Stomach (tissue), 4 donors: Measurements from ENCODE around the gene RBMS3.

Experiments used
- EP300 ChIP-seq: sonication (generic); formaldehyde crosslinking; IDR thresholded peaks from one replicate; pipeline ENCODE4 v1.6.1; 2017; ENCODE audit warnings: antibody characterized with exemption
- POLR2A ChIP-seq, 4 donors: fragments of 450-650 bp; IDR thresholded peaks; one replicate each; pipeline ENCODE4 v1.6.1; 2016; ENCODE audit warnings: antibody characterized with exemption in 4 of 4, control low read depth in 2 of 4, mild to moderate bottlenecking in 1 of 4, moderate library complexity in 1 of 4

DNA sequence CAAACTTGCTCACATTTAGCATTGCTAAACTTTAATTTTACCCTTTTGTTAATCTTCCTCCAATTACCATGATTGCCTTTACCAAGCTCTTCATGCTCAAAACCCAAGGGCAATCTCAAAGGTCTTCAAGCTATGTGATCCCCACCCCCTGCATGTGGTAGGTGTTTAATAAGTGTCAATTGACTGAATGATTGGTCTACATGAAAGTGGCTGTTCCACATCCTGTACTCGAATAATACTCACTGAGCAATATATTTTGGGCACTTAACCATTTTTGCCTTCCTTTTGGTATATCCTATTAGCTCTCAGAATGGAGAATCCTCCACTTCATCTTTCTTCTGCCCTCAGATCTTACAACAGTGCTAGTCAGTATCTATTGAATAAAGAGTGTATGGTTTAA, 17.1 kb downstream of the RBMS3 start:
- no peak for TF ChIP-seq EP300
- no peak for TF ChIP-seq POLR2A (IDR thresholded peaks at IDR 0.05)
